ENCODE data around the gene MRPS11.

The MRPS11 gene

DNA sequence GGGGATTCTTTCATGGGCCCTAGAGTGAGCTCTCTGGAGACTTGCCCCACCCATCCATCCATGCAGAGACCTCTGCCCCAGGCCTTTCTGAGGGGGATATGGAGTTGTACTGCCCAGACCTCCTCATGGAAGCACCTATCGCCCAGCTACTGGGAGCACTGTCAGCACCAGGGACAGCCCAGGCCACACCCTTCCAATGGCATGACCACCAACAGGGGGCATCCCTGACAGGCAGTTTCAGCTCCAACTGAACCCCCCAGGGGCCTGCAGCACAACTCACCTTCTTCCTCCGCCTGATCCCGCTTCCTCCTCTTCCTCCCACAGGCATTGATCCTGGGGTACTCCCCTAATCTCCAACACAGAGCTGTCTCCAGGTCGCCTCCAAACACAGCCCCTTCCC, 21.8 kb downstream of the MRPS11 start:
- DNase-seq = no peak
- Histone ChIP-seq H3K4me3 (ENCODE audit: low read length) (no peak overlapping the region), H2AFZ (ENCODE audit: low read length) (no peak overlapping the region), H3K9ac (ENCODE audit: low read length) (no peak overlapping the region), H3K9me3 (replicated peaks; ENCODE audit: insufficient read depth, low read length) (no peaks in the 10 kb centered on the region), H4K20me1 (ENCODE audit: insufficient read depth, low read length) (no peaks in the 10 kb centered on the region), H3K27me3 (replicated peaks; ENCODE audit: insufficient read depth, low read length) (no peaks in the 10 kb centered on the region), H3K36me3 (replicated peaks; ENCODE audit: insufficient read depth, low read length) (no peaks in the 10 kb centered on the region), H3K4me1 (ENCODE audit: low read length) (no peaks in the 10 kb centered on the region), H3K79me2 (ENCODE audit: low read length) (no peaks in the 10 kb centered on the region), H3K9me2 (replicated peaks; ENCODE audit: insufficient read depth, low read length) (no peaks in the 10 kb centered on the region), H3K4me2 (ENCODE audit: low read depth, low read length) (no peak overlapping the region), H3F3A (ENCODE audit: insufficient read depth, low read length) (no peaks in the 10 kb centered on the region), H3K27ac (ENCODE audit: low read length) (no peak overlapping the region)
- TF ChIP-seq EZH2 (optimal IDR thresholded peaks at IDR 0.05; ENCODE audit: low read depth, low read length) = no peak
- TF ChIP-seq, protein P1, sequence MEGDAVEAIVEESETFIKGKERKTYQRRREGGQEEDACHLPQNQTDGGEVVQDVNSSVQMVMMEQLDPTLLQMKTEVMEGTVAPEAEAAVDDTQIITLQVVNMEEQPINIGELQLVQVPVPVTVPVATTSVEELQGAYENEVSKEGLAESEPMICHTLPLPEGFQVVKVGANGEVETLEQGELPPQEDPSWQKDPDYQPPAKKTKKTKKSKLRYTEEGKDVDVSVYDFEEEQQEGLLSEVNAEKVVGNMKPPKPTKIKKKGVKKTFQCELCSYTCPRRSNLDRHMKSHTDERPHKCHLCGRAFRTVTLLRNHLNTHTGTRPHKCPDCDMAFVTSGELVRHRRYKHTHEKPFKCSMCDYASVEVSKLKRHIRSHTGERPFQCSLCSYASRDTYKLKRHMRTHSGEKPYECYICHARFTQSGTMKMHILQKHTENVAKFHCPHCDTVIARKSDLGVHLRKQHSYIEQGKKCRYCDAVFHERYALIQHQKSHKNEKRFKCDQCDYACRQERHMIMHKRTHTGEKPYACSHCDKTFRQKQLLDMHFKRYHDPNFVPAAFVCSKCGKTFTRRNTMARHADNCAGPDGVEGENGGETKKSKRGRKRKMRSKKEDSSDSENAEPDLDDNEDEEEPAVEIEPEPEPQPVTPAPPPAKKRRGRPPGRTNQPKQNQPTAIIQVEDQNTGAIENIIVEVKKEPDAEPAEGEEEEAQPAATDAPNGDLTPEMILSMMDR (IDR thresholded peaks at IDR 0.05; ENCODE audit: low read length) = no peak
- no peak for TF ChIP-seq EZH2phosphoT487 (IDR thresholded peaks at IDR 0.05; ENCODE audit: low read length)

DNA sequence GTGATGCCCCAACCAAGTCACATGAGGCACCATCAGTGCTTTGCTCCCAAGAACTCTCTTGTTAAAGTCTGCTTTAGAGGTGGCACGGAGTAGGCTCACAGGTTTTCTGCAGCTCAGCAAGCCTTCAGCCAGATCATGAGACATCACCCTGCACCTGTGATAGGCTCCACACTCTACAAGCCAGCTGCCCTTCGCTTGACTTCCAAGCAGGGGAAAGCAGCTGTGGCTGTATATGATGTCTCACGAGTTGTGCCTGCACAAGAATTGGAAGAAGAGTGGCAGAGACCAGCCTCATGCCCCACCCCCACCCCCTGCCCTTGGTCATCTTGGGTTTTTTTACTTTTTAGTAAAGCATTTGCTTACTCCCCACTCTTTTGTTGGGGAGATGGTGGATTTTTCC, 22.5 kb downstream of the MRPS11 start:
- no peaks in the 10 kb centered on the region for H3K27me3 ChIP-seq (replicated peaks; ENCODE audit: insufficient read depth, low read length)
- no peaks in the 10 kb centered on the region for H3K79me2 ChIP-seq (ENCODE audit: low read length)
- no peak for TF ChIP-seq EZH2 (optimal IDR thresholded peaks at IDR 0.05; ENCODE audit: low read depth, low read length)
- TF ChIP-seq EZH2phosphoT487 (IDR thresholded peaks at IDR 0.05; ENCODE audit: low read length) = no peak
- TF ChIP-seq, protein P1 (IDR thresholded peaks at IDR 0.05; ENCODE audit: low read length) = no peak
- no peaks in the 10 kb centered on the region for H3K9me2 ChIP-seq (replicated peaks; ENCODE audit: insufficient read depth, low read length)
- no peaks in the 10 kb centered on the region for H3K4me1 ChIP-seq (ENCODE audit: low read length)
- H3K36me3 ChIP-seq (replicated peaks; ENCODE audit: insufficient read depth, low read length) = no peaks in the 10 kb centered on the region
- DNase-seq = no peak
- H3K4me3 ChIP-seq (ENCODE audit: low read length) = no peak overlapping the region
- no peaks in the 10 kb centered on the region for H4K20me1 ChIP-seq (ENCODE audit: insufficient read depth, low read length)
- H3K9ac ChIP-seq (ENCODE audit: low read length) = no peak overlapping the region
- H3K4me2 ChIP-seq (ENCODE audit: low read depth, low read length) = no peak overlapping the region
- no peaks in the 10 kb centered on the region for H3F3A ChIP-seq (ENCODE audit: insufficient read depth, low read length)
- no peak overlapping the region for H3K27ac ChIP-seq (ENCODE audit: low read length)
- H3K9me3 ChIP-seq (replicated peaks; ENCODE audit: insufficient read depth, low read length) = no peaks in the 10 kb centered on the region
- H2AFZ ChIP-seq (ENCODE audit: low read length) = no peak overlapping the region

DNA sequence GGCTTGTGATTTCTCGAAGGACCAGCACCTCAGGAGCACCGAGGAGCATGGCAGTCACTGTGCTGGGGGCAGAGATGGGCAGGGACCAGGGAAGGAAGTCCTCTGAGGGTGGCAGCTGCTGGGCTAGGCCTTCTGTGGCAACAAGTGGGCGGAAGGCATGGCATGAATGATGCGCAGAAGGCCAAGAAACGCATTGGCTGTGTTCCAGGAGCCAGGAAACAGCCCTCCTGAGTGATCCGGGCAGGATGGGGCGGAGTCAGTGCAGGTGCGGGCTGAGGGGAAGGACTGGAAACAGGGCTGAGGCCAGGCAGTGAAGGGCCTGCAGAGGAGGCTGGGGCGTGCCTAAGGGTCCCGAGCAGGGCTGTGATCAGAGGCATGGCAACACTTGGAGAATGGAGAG, 23.6 kb downstream of the MRPS11 start:
- no peak overlapping the region for H2AFZ ChIP-seq (ENCODE audit: low read length)
- H3K27ac ChIP-seq (ENCODE audit: low read length) = no peak overlapping the region
- H3K9ac ChIP-seq (ENCODE audit: low read length) = no peak overlapping the region
- H3K36me3 ChIP-seq (replicated peaks; ENCODE audit: insufficient read depth, low read length) = no peaks in the 10 kb centered on the region
- H3F3A ChIP-seq (ENCODE audit: insufficient read depth, low read length) = no peaks in the 10 kb centered on the region
- no peaks in the 10 kb centered on the region for H4K20me1 ChIP-seq (ENCODE audit: insufficient read depth, low read length)
- H3K9me3 ChIP-seq (replicated peaks; ENCODE audit: insufficient read depth, low read length) = no peaks in the 10 kb centered on the region
- H3K27me3 ChIP-seq (replicated peaks; ENCODE audit: insufficient read depth, low read length) = no peaks in the 10 kb centered on the region
- TF ChIP-seq, protein P1 (IDR thresholded peaks at IDR 0.05; ENCODE audit: low read length) = no peak
- TF ChIP-seq EZH2 (optimal IDR thresholded peaks at IDR 0.05; ENCODE audit: low read depth, low read length) = no peak
- no peak for TF ChIP-seq EZH2phosphoT487 (IDR thresholded peaks at IDR 0.05; ENCODE audit: low read length)
- no peaks in the 10 kb centered on the region for H3K79me2 ChIP-seq (ENCODE audit: low read length)
- H3K4me3 ChIP-seq (ENCODE audit: low read length) = no peak overlapping the region
- no peaks in the 10 kb centered on the region for H3K9me2 ChIP-seq (replicated peaks; ENCODE audit: insufficient read depth, low read length)
- no peak overlapping the region for H3K4me2 ChIP-seq (ENCODE audit: low read depth, low read length)
- no peaks in the 10 kb centered on the region for H3K4me1 ChIP-seq (ENCODE audit: low read length)
- no peak for DNase-seq
